Femur (tissue), 1 donor: ENCODE measurements around the gene C1orf198.

Experiments used
- DNase-seq: peaks from one replicate; pipeline ENCODE4 v3.0.0-alpha.2; 2017

Gene C1orf198

DNA sequence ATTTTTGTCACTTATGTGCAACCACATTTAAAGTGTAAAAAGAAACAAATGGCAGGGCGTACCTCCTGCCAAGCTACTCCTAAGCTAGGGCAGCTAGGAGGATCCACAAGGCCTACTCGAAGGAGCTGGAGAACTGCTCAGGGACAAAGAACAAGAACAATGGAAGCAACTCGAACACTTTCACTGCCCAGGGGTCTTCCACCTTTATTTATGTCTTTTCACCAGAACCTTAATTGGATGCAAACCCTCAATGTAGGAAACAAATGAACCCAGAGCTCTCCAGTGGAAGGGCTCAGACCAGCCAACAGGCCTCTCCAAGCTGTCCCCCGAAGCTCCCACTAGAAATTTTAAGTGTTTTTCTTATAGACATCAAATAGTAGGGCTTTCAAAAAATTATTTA lies 39.9 kb downstream of the C1orf198 start:
- no peak for DNase-seq

DNA sequence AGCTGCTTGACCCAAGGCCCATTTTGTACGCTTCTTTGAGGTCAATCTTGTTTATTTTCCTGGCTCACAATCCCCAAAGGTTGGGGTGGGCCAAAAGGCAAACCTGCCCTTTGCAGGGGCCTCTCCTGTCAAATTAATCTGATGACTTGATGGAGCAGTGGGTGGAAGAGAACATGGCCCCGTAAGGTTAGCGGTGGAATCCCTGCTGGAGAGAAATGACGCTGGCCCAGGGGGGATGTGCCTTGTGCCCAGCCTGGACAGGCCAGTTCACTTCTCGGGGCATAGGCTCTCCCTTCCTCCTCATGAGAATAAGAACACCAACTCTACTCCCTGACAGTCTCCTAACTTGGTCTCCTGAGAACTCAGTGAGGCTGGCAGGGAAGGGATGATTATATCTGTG lies 40.5 kb downstream of the C1orf198 start:
- no peak for DNase-seq

DNA sequence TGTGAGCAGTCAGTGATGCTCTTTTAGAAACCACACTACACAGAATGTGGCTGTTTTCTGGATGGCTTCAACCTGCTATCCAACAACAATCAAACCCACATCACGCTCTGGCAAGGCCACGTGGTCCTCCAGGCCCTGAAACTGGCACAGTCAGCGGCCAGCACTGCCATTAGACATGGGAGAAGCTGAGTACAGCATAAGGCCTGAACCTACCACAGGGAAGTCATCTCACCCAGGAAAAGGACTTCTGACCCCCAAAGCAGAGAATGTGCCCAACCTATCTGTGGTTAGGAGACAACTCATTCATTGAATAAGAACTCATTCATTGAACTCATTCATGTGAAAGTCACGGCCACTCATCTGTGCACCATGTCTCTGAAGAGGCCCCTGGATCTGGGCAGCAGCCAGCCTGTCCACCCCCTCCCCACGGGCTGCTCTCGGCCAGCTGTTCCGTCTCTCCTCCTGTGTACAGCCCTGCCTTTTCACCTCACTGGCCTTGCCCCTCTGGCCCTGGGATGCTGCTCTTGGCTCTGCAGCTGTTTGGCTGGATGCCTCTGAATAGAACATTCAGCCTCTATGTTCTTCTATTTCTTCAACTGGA lies 41.1 kb downstream of the C1orf198 start:
- DNase-seq: peak; percentile 79

DNA sequence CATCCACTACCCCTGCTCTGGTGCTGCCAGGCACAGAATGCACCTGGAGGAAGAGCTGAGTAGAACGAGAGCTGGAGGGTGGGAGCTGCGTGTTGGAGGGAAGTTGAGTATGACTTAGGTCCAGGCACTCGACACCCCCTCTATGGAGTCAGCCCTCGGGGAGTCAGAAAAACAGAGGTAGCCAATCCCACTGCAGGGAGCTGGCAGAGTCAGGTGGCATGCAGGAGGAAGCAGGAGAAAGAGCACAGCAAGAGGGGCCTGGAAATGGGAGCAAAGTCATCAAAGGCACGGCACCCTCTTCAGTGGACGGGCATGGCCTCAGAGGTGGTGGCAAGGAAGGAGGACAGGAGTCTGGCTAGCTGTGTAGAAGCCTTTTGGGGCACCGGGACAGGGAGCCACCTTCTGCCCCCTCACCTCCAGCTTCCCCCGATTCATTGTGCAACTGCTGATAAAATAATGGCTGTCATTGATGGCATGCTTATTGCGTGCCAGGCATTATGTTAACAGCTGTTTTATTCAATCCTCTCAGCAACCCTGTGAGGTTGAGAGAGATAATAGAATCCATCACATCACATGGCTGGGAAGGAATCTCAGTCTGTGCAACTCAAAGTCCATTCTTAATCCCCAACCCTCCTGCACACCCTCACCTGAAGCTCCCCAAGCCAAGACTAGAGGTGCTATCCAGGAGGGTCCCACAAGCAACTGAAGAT lies 42.0 kb downstream of the C1orf198 start:
- no peak for DNase-seq

DNA sequence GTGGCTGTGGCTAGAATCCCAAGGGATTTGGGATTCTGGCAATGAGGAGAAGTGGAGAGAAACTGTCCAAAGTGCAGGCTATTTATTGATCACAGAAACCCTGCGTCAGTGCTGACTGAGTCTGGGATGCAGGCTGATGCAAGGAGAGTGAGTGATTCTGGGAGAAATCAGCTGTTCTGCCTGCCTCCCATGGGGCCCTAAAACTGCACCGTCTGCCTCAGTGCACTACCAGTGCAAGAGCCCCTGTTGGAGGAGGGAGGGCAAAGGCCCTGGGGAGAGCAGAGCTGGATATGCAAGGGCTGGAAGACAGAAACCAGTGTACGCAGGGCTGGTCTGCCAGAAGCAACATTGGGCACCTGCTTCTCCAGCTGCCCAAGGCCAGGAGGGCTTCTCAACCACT lies 42.6 kb downstream of the C1orf198 start:
- DNase-seq: no peak

DNA sequence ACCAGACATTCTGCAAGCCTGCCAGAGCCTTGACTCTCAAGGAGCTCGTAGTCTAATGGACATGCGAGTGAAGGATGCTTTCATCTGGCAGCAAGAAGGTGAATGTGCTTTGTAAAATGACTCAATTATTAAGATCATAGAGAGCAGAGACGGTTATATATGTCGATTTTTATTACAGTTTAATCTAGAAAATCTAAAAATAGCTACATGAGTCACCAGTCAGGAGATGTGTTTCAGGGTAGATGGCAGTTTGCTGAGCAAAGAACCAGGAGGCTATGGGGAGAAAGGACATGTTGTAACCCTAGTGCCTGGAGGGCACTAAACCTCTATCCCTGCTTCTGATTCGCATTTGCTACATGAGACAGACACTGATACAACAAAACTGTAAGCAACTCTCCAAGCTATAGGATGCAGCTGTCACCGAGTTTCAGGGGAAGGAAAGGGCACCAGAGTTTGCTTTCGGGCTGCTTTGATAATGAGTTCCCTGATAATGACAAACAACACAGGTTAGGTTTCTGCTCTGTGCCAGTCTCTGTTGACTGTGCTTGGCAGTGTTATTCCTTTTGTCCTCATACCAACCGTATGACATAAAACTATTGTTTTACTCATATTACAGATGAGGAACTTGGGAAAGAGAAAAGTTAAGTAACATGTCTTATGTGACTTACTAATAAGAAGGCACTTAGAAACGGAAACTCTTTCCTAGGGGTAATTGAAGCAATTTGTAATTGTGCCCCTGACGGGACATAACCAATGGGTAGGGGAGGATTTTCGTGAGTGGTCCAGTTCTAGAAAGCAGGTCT lies 43.2 kb downstream of the C1orf198 start:
- no peak for DNase-seq

DNA sequence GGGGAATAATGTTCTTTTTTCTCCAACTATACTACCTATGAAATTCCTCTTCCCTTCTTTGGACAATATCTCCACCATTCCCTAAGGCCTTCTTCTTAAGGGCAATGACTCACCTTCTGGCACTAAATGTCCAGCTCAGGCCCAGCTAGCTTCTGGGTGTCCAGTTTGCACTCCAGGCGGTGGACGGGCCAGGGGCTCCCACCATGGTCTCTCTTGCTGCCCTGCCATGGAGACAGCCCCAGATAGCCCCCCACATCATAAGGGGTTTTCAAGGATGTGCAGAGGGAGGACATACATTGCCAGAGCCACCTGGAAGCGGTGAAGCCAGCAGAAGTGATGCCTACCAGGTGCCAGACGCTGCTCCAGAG lies 43.8 kb downstream of the C1orf198 start:
- no peak for DNase-seq

DNA sequence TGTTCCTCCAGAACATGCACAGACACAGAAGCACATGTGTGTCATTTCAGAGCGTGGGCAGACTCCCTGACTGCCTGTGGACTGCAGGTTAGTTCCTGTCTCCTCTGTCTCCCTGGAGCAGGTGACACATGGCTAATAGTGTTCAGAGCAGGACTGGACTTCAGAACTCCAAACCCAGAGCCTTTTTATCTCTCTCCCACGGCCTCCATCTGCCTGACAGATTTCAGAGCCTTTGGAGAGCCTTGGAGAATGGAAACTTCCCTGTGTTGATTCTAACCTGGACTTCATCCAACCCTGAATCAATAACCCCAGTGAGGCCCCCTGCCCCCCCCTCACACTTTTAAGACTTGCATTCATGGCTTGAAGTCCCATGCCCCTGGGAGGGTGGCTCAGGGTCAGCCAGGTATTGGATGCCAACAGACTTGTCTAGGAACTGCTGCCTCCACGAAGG lies 44.4 kb downstream of the C1orf198 start:
- DNase-seq: no peak

DNA sequence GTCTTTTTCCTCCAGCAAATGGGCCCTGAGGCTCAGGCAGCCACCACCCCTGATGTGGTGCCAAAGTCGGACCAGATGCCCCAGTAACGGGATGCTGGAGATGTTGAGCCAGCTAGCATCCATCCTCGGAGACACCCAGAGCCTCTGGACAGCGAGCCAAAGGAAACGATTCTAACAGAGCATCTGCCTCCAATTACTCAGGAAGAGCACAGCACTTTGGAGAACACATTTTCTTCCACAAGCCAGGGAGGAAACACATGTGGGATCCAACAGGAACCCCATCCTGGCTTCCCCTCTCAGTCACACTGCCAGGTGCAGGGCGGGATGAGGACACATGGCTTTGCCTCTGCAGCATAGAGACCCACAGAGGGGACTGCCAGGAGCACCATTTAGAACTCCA lies 44.9 kb downstream of the C1orf198 start:
- peak; percentile 85 for DNase-seq

DNA sequence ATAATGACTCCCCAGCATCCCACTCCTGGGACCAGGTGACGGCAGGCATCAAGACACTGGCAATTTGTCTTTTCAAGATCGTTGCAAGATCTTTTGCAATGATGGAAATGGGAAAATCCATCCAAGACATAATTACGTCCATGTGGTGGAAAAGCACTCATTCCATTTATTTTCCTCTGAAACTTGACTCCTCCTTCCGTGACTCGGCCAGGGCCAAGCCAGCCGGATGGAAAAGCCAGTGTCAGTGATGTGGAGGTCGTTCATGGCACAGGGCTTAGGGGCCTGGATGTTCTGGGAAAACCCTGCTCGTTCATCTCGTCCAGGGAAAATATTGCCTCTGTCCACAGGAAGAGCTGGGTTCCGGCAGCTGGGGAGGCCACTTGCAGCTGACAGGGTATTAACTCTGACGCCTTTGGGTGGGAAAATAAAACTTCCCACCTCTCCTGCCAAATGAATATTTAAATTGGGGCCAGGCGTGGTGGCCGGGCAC lies 46.2 kb downstream of the C1orf198 start:
- DNase-seq: peak; percentile 92

DNA sequence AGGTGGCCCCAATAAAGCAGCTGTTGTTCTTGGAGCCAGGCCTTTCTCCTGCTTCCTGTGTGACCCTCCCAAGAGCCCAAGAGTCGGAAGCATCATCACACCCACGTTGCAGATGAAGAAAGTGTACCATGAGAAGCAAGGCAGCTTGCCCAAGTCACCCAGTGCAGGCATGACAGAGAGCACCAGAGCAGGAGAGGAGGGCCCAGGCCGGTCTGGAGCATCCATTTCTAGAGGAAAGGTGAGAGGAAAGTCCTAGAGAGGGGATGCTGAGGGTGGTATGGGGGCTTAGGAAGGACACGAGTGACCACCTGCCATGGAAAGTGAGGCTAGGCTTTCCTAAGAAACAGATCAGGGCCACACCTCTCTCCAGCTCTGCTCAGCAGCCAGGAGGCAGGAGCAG lies 47.0 kb downstream of the C1orf198 start:
- no peak for DNase-seq

DNA sequence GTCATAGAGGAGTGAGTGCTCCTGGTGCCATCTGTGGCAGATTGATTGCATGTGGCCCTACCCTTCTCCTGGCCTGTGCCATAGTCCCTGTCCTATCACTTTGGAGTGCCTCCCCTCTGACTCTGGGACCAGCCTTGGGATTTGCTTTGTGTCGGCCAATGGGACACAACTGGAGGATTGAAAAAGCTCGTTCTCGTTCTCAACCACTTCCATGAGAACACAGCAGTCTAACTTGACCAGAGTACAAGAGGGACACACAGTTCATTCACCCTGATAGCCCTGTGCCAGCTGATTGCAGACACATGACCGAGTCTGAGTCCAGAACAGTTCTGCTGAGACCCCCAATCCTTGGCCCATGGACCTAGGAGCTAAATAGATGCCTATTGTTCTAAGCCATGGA lies 47.8 kb downstream of the C1orf198 start:
- no peak for DNase-seq

DNA sequence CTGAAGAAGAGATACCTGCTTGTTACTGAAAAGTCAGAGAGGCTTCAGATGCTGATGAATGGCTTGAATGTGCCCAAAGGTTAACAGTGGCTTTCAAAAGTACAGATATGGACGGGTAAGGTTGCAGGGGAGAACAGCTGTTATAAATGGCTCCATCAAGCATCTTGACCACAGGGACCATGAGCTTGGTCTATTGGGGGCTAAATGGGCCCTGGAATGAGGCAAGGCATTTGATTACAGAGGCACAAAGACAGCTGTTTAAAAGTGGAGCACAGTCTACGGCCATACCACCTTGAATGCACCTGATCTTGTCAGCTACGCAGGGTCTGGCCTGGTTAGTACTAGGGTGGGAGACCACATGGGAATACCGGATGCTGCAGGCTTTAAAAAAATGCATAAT lies 48.3 kb downstream of the C1orf198 start:
- DNase-seq: no peak

DNA sequence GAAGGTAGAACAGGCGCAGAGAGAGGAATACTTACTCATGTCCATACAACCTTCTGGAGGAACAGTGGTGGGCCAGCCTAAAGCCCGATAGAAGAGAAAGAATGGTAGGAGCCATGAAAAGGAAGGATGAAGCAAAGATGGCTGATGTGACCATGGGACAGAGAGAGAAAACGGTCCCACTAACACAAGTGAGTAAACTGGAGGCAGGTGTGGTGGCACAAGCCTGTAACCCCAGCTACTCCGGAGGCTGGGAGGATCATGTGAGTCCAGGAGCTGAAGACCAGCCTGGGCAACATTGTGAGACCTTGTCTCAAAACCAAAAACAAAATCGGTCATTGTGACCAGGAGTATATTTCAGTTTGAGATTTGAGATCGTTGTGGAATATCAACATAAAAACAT lies 49.4 kb downstream of the C1orf198 start:
- no peak for DNase-seq

DNA sequence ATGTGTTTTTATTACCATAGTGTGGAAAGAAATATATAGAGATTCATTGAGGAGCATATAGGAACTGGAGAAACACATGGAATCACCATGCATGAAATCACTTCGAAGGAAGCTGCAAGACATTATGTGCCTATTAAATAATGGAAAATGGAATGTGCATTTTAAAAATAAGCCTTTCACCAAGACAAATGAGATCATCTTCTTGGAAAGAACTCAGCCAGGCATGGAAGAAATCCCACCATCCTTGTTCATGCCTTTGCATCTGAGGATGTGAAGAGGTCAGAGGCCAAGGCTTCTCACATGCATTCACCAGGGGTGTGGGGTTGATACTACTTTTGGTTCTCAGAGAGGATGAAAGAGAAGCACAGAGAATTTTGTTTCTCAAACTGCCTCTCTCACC lies 50.0 kb downstream of the C1orf198 start:
- no peak for DNase-seq

DNA sequence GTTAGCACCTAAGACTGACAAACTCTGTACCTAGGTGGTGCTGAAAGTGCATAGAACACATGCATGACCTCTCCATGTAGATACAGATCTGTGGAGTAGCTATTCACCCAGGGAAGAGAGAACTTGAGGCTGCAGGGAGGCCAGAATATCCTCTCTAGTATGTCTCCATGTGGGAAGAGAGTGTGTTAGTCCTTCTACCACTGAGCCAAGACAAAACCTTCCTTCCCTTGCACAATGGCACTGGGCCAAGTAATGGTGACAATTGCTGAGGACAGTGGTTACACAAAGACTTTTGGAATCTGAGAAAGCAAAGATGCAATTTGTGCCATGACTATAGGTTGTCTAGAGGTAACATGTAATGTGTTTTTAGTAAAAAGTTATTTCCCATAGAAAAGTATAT lies 52.3 kb downstream of the C1orf198 start:
- DNase-seq: no peak

DNA sequence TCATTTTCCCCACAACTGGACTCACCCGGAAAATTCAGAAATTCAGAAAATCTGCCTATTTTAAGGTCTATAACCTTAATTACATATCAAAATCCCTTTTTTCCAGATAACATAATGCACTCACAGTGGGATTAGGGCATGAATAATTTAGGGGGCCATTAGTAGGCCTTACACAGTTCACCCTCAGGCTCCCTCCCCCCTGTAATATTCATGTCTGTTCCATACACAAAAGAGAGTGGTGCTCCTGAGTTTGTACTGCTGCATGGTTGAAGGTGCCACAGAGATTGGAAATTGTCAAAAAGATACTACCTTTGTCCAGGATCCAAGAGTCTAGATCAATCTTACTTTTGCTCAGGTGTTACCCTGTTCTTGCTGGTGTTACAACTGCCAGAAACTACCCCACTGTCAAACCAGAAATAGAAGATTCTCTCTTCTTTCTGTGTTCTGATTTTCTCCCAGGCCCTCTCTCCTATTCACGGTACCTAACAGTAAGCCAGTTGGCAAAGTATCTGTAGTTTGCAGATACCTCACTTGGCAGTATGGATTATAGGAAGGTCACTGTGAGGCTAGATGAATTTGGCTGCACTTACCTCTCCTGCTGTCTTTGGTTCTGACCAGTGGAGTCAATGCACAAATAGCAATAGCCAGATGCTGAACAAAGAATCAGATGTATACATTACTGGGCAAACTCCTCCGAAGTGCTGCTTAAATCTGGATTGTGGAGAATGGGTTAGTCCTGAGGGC lies 53.2 kb downstream of the C1orf198 start:
- DNase-seq: no peak

DNA sequence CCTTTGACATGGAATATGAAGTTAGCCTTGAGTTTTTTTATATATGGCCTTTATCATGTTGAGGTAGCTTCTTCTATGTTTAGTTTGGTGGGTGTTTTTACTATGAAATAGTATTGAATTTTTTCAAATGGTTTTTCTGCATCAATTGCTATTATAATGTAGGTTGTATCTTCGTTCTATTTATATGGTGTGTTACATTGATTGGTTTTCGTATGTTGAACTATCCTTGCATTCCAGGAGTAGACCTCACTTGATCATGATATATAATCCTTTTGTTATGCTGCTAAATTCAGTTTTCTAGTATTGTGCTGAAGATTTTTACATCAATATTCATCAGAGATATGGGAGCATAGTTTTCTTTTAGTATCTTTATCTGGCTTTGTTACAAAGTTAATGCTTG lies 55.8 kb downstream of the C1orf198 start:
- no peak for DNase-seq

DNA sequence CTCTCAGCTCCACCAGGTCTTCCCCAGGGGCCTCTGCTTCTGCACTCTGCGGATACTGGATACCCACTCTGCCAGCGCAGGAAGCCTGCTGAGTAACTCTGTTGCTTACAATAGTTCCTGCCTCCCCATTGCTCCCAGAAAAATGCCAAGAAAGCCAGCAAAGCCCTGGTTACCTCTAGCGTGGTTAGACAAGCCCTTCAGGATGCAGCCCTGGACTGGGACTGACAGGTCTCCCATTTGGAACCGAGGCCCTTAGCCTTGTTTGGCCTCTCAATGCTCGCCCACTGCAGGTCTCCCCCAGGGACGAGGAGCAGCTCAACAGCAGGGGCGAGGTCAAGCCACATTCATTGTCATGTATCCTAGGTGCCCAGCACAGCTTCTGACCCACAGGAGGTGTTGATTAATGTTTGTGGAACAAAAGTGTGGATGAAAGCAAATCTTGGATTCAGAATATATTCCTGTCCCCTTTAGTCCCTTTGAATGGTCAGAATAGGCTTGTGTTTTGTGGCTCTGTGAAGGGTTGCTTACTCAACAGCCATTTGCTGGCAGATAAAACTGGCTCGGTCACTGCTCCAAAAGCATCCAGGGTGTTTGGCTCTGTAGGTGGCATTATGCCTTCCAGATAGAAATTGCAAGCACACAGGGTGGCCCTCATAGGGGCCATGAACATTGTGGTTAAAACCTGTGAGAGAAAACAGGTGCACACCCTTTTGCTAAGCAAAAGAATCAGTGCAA lies 58.9 kb downstream of the C1orf198 start:
- DNase-seq: no peak

DNA sequence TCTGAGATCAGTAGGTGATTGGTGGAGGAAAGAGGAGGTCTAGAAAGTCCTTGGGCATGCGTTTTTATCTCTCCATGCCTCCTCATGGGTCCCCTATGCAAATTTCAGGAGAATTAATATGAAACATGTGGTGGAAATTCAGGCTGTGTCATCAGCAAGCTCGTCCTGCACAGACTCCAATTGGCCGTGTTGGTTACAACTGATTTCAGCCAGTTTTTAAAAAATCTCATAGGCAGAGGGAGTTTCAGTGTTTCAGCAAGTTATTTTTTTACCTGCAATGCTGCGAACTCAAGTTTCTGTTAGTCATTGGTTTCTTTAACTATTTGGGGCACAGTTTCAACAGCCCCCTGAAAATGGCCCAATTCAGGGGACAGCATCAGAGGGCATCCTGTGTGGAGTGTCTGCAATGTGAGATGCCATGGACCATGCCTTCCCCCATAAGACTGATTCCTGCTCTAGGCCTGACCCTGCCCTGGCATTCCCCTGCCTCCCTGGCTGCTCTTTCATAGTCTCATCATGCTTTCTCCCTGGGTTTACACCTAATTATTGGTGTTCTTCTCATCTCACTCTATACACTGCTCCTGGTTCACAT lies 59.9 kb downstream of the C1orf198 start:
- DNase-seq: peak; percentile 62

DNA sequence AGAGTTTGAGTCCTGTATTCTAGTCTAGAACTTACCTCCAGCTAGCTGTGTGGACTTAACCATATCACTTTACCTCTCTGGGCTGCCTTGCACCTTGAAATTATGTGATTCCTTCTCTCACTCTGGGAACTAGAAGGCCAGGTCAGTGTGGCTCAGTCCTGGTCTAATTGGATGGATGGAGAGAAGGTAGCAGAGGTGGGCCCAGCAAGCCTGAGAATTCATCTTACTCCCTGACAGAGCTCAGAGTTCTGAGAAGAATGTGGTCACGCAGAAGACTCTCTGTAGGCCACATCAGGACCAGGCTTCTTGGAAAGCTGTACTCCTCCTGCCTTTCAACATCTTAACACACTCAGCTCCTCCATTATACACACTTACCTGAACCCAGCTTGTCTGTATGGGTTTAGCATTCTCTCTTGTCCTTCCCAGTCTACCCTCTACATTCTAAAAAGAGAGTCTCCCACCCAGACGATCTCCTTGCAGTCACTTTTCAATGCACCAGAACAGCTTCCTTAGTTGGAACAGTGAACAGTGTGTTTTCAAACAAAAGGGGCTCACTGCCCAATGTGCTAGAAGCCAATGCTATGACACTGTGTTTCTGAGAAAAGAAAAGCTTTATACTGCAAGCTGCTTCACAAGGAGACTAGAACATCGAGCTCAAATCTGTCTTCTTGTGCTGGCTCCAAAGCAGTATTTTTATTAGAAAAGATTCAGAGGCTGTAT lies 60.6 kb downstream of the C1orf198 start:
- DNase-seq: peak; percentile 66
